Esophagus muscularis mucosa (tissue), 4 donors: ENCODE results near the gene SIPA1L3. TPM values are rescaled to one million over a fixed set of nuclear protein-coding genes. Genes with fewer than 3 reads are reported as not detected.
"Not testable (repeated sequence)": the region's sequence is repeated elsewhere in the genome, so short reads cannot be mapped to it uniquely, and the experiment has no call there.

Experiments used
- DNase-seq: peaks from one replicate; pipeline ENCODE4 v3.0.0-alpha.2; 2017; ENCODE audit errors: extremely low spot score
- H3K27ac ChIP-seq, 4 donors: fragments of 200-600 bp; sonication (generic); replicated peaks in 1 of 4; 1 replicate in 3 of 4; 2 replicates in 1 of 4; pipeline ENCODE4 v1.5.1; 2016 to 2019; ENCODE audit warnings: mild to moderate bottlenecking in 1 of 4
- H3K27me3 ChIP-seq, 4 donors: fragments of 200-600 bp; sonication (generic); one replicate each; pipeline versions ENCODE4 v1.5.1 to v1.6.0; 2016 to 2019
- H3K36me3 ChIP-seq, 4 donors: fragments of 200-600 bp; sonication (generic); one replicate each; pipeline ENCODE4 v1.5.1; 2016 to 2019
- H3K4me1 ChIP-seq, 4 donors: fragments of 200-600 bp; sonication (generic); one replicate each; pipeline ENCODE4 v1.5.1; 2016 to 2019
- H3K4me3 ChIP-seq, 4 donors: fragments of 200-600 bp; sonication (generic); 1 replicate in 2 of 4; 2 replicates in 2 of 4; pipeline ENCODE4 v1.5.1; 2016 to 2019; ENCODE audit warnings: mild to moderate bottlenecking in 4 of 4, moderate library complexity in 1 of 4
- H3K9me3 ChIP-seq, 4 donors: fragments of 200-600 bp; sonication (generic); 1 replicate in 3 of 4; 2 replicates in 1 of 4; pipeline ENCODE4 v1.5.1; 2016 to 2019
- CTCF ChIP-seq, 3 experiments: fragments of 200-600 bp in 2 of 3; fragments of 450-650 bp in 1 of 3; sonication (generic) in 2 of 3; IDR thresholded peaks; one replicate each; pipeline ENCODE4 v1.5.1; 2017 to 2019; ENCODE audit warnings: antibody characterized with exemption in 3 of 3, mild to moderate bottlenecking in 2 of 3, moderate library complexity in 1 of 3
- EP300 ChIP-seq: sonication (generic); formaldehyde crosslinking; IDR thresholded peaks from one replicate; pipeline ENCODE4 v1.6.1; 2017; ENCODE audit warnings: antibody characterized with exemption
- POLR2A ChIP-seq: fragments of 450-650 bp; IDR thresholded peaks from one replicate; pipeline ENCODE4 v1.6.1; 2017; ENCODE audit warnings: antibody characterized with exemption, moderate library complexity, mild to moderate bottlenecking, low read depth
- POLR2AphosphoS5 ChIP-seq, 2 donors: sonication (generic); formaldehyde crosslinking; IDR thresholded peaks; one replicate each; pipeline ENCODE4 v1.6.1; 2017; ENCODE audit warnings: antibody characterized with exemption in 2 of 2
- WGBS: methylation state at CpG from one replicate; pipeline ENCODE4 v1.1.5; 2018; 5-methylcytosine and 5-hydroxymethylcytosine counted together
- intact Hi-C: fragments of 100-400 bp; cut with DNase I; formaldehyde crosslinking; loops from one replicate; pipeline ENCODE4 v1.15.1; 2023
- total RNA-seq, 4 donors: library from RNA; depleted of rRNA; stranded (reverse); fragments of >200 nt; gene quantifications; one replicate each; pipeline versions ENCODE4 v1.1.0 to v1.2.1, GENCODE V29; 2016

Gene SIPA1L3
- 10 to 100 TPM; 10.4 to 17.9 (median 13.2) TPM for total RNA-seq

DNA sequence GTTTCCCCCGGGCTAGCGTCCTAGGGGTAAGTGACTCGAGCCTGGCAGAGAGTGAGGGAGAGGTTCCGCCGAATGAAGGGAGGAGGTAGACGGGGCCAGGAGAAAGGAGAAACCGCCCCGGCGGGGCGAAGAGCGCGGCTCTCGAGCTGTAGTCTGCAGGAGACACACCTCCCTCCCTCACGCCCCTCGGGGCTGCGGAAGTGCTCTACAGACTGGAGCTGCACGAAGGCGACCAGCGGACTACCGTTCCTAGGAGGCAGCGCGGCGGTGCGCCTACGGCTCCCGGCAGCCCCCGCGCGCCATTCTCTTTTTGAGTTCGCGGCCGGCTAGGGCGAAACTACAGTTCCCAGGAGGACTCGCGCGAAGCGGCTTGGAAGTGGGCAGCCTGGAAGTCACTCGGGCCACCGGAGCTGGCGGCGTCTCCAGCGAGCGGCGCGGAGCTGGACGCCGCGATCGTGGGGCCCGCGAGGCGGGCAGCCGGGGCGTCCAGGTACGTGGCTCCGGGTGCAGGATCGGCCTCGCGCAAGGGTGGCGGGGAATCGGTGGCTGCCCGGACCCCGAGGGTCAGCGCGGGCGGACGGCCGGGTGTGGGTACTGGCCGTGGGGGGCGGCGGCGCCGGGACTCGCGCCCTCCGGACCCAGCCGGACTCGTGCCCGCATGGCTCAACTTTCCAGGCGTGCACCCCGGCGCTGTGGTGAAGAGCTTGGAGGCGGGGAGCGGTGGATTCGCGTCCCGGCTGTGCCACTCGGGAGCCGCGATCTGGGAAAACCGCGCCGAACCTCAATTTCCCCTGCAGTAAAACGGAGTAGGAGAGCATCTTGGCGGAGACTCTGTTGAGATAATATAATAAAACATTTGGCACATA, at the start of gene SIPA1L3:
TSS of gene SIPA1L3 (plus strand) at position 340 of the 866 bp plus-strand sequence. CDS start 174,358 bp downstream, outside the sequence.
- H3K9me3 ChIP-seq = no peaks in the 10 kb centered on the region
- intact Hi-C loops = loop anchor here (10.0 kb wide), 2 partner anchors 148 to 428 kb away; partner anchors contain the start of gene CATSPERG
- peak within 1 kb of the TSS; percentile 76 to 99 (median 91) for H3K4me3 ChIP-seq
- TF ChIP-seq CTCF (IDR thresholded peaks at IDR 0.05) (peak in 1 of 3 experiments; percentile 27), EP300 (no peak), POLR2AphosphoS5 (IDR thresholded peaks at IDR 0.05) (peak; percentile 71 to 96), POLR2A (peak; percentile 31)
- WGBS = 1% methylated on average over 20 of the region's 95 CpGs
- DNase-seq = peak; percentile 97
- H3K27ac ChIP-seq = peak within 1 kb of the TSS; percentile 70 to 81 (median 75)
- no peaks in the 10 kb centered on the region for H3K27me3 ChIP-seq
- H3K4me1 ChIP-seq = peaks cover 12 to 23% (median 19%) of the 10 kb centered on the region in 4 donors
- no peaks in the 10 kb centered on the region for H3K36me3 ChIP-seq

- WGBS = 91% methylated on average over 3 of the region's 3 CpGs
- intact Hi-C loops = no loop called here
- Histone ChIP-seq H3K9me3 (no peaks in the 10 kb centered on the region), H3K27ac (no peak overlapping the region), H3K4me3 (no peak overlapping the region), H3K4me1 (no peaks in the 10 kb centered on the region), H3K36me3 (no peaks in the 10 kb centered on the region), H3K27me3 (no peaks in the 10 kb centered on the region)
- no peak for DNase-seq
- TF ChIP-seq POLR2AphosphoS5 (IDR thresholded peaks at IDR 0.05) = no peak
- TF ChIP-seq CTCF (IDR thresholded peaks at IDR 0.05) = no peak
- TF ChIP-seq POLR2A = no peak
- no peak for TF ChIP-seq EP300
Measured at GRCh38 chr19:37864501-37864900, 42.5 kb upstream of the SIPA1L3 start.

GRCh38 chr19:37865930-37866329, 41.1 kb upstream of the SIPA1L3 start:
- 70% methylated on average over 2 of the region's 9 CpGs for WGBS
- DNase-seq, H3K36me3 ChIP-seq, H3K4me1 ChIP-seq, H3K4me3 ChIP-seq, H3K27ac ChIP-seq, H3K27me3 ChIP-seq, H3K9me3 ChIP-seq, intact Hi-C loops: not testable (repeated sequence)

DNA sequence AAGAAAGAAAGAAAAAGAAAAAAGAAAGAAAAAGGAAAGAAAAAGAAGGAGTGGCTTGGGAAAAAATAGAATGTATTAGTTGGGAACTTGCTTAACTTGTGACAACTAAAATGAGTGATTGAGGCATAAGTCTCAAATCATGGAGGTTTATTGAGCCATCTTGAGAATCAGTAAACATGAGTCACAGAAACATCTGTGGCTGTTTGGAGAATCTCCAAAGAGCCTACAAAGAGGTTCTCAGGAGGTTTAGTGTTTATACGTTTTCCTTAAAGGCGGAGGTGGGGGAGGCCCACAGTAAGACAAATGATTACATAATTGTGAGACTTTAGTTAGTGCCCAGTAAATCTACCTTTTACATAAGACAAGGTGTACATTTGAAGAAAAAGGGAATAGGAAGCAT, 39.2 kb upstream of the SIPA1L3 start:
- intact Hi-C loops = no loop called here

More for the DNA sequence above, 39.2 kb upstream of the SIPA1L3 start:
- TF ChIP-seq CTCF (IDR thresholded peaks at IDR 0.05) (no peak), POLR2AphosphoS5 (IDR thresholded peaks at IDR 0.05) (no peak), EP300 (no peak), POLR2A (no peak)
- Histone ChIP-seq H3K4me1 (no peaks in the 10 kb centered on the region), H3K36me3 (no peaks in the 10 kb centered on the region), H3K27me3 (no peaks in the 10 kb centered on the region), H3K9me3 (no peaks in the 10 kb centered on the region), H3K4me3 (no peak overlapping the region), H3K27ac (no peak overlapping the region)
- WGBS = 13% methylated on average over 2 of the region's 2 CpGs
- DNase-seq = no peak
